GM19240 (cell line): ENCODE measurements around the gene SNIP1.
"Not testable (repeated sequence)": the region's sequence is repeated elsewhere in the genome, so short reads cannot be mapped to it uniquely, and the experiment has no call there.

ENCODE experiments used
- DNase-seq: peaks from one replicate; pipeline ENCODE4 v3.0.0; 2011; ENCODE audit warnings: low spot score; ENCODE audit not compliant: insufficient read length

Gene SNIP1

DNA sequence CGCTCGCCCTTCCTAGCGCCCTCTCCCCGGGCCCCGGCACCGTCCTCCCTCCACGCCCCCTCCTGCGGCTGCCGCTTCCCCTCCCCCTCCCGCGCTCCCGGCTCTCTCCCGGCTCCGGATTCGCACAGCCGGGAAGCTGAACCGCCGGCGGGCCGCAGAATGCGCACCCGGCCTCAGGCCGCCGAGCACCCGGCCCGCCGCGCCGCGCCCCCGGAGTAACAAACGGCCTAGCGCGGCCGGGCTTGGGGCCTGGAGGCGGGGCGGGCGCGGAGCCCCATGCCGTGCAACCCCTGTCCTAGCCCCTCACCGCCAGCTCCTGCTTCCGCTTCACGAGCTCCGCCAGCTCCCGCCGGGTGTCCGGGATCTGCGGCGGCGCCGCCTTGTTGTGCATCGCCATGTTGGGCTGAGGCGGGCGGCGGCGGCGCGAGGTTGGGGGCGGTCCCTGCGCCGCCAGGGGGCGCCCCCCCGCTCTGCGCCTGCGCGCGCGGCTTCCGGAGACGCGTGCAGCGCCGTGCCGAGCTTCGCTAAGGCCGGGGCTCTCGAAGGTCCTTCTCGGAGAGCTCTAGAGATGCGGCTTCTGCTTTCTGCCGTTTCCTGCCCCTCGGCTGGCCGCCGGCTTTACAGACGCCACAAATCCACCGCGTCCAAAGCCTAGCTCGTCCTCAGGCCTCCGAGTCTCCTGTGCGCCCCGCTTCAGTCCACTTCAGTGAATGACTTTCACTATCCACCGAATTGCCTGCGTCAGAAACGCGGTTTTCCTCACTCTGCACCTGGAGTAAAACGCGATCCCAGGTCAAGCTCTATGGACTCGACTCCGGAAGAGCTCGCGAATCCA lies 39.5 kb downstream of the SNIP1 start, which contains the start of gene MEAF6:
Gene MEAF6 (minus strand): TSS at position 417 of the 835 bp plus-strand sequence. CDS start 20 bp downstream, at position 397.
- peak; percentile 94 for DNase-seq

- DNase-seq, result peak; percentile 31
Measured at GRCh38 chr1:37513795-37514349, 40.2 kb downstream of the SNIP1 start.

DNA sequence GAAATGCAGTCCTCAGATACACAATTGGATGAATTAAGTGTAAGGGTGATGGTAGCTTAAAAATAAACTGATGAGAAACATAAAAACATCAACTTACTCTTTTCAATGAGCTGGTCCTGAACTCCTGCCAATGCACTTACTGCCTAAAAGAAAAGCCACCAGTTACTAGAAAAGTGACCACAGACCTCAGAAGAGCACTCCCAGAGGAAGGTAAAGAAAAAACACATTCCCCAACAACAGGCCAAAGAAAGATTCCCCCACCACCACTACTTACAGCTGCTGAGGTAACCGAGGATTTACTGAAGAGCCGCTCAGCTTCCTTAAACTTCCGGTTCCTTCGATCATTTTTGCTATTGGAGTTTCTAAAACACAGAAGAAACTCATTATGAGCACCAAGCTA lies 44.9 kb downstream of the SNIP1 start:
- no peak for DNase-seq

- no peak for DNase-seq
Measured at GRCh38 chr1:37506740-37507139, 47.4 kb downstream of the SNIP1 start.

DNA sequence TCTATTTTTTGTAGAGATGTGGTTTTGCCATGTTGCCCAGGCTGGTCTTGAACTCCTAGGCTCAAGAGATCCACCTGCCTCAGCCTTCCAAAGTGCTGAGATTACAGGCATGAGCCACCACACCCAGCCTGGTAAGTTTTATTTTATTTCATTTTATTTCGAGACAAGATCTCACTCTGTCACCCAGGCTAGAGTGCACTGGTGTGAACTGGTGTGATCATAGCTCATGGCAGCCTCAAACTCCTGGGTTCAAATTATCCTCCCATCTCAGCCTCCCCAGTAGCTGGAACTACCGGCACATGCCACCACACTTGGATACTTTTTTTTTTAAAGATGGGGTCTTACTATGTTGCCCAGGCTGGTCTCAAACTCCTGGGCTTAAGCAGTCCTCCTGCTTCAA lies 51.3 kb downstream of the SNIP1 start:
- not testable (repeated sequence) for DNase-seq

- no peak for DNase-seq
Measured at GRCh38 chr1:37502104-37502503, 52.0 kb downstream of the SNIP1 start.

- DNase-seq, result no peak
Measured at GRCh38 chr1:37501661-37502060, 52.4 kb downstream of the SNIP1 start.

GRCh38 chr1:37498872-37499617 lies 55.0 kb downstream of the SNIP1 start:
- no peak for DNase-seq

- no peak for DNase-seq
Measured at GRCh38 chr1:37497832-37498231, 56.3 kb downstream of the SNIP1 start.

DNA sequence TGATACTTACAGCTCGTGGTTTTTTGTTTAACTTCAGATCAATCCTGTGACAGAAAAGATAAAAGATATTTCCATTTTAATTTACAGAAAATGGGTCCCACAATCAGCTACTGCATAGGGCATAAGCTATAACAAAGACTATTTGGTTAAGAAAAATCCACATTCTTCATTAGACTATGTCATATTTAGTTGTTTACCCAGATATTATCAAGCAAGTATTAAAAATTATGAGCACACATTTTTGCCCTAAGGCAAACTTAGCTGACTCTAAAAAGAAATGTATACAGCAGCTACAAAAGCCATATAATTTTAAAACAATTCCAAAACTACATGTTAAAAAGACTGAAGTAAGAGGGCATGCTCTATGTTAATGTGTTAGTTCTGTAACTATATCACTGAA lies 58.2 kb downstream of the SNIP1 start:
- no peak for DNase-seq

- no peak for DNase-seq
Measured at GRCh38 chr1:37493336-37494098, 60.6 kb downstream of the SNIP1 start.

DNA sequence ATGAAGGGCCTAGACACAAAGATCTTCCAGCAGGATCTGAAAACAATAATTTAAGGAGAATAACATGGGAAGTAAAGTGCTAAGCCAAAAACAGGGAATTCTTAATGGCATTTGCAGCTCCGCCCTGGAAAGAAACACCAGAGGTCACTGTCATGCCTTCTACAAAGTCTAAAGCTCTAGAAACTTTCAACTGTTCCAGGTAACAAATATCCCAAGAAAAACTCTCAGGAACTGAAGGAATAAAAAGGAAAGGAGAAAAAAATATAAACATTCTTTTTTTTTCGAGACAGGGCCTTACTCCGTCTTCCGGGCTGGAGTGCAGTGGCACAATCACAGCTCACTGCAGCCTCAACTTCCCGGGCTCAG lies 66.5 kb downstream of the SNIP1 start:
- DNase-seq, result no peak

DNA sequence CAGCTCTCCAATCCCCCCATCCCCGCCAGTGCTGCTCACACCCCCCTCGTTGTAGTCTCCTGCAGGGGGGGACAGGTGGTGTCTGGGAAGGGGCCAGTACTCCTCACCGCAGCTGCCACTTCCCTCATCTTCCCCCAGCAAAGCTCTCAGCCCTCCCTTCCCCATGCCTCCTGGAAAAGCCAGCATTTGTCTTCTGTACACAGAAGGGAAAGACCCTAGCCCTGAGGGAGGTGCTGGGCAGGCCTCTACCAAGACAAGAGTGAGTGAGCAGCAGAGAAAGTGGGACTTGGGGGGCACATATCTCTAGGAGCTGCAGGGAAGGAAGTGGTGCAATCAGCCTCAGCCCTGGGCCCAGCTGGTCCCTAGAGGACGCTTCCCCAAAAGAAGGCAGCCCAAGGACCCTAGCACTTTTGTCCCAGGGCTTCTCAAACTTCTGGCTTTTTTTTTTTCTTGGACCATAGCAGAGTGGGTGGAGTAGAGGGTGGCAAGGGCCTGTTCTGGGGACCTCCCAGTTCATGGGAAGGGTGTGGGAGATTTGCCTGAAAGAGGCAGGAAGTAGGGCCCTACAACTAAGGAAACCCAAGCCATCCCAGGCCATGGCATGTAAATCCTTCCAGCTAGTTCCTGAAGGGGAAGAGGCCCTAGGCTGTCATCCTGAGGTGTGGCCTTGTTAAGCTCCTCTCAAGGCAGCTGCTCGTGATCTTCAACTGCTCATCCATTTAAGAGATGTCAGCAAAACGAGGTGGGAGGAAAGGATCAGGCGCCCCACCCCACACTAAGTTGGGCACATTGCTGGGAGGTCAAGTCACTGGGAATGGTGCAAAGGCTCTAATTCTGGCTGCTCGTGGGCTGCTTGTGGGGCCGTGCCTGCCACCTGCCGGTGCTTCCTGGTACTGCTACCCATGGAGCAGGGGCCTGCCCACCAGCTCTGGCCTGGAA lies 67.1 kb downstream of the SNIP1 start:
- peak; percentile 88 for DNase-seq

GRCh38 chr1:37485902-37486679 lies 68.0 kb downstream of the SNIP1 start:
- DNase-seq, result no peak
